GM18517 (cell line): ENCODE data around the gene SORBS2.

Experiments used
- ATAC-seq: cut with Tn5 transposase; IDR thresholded peaks from one replicate; pipeline ENCODE4 v1.9.1; 2021; ENCODE audit warnings: mild to moderate bottlenecking, moderate library complexity; ENCODE audit not compliant: unreplicated experiment

SORBS2 gene

GRCh38 chr4:185835336-185835735 lies 23.3 kb upstream of the SORBS2 start:
- no peak for ATAC-seq

GRCh38 chr4:185834778-185835177 lies 22.8 kb upstream of the SORBS2 start:
- ATAC-seq, result no peak

- no peak for ATAC-seq
These were observed 22.1 kb upstream of the SORBS2 start for GRCh38 chr4:185834088-185834487.

- ATAC-seq, result no peak
These were observed 21.1 kb upstream of the SORBS2 start for GRCh38 chr4:185833055-185833598.

- no peak for ATAC-seq
These were observed 19.3 kb upstream of the SORBS2 start for GRCh38 chr4:185831125-185831815.

GRCh38 chr4:185830263-185830994 lies 18.4 kb upstream of the SORBS2 start:
- ATAC-seq, result no peak

GRCh38 chr4:185826381-185826780 lies 14.4 kb upstream of the SORBS2 start:
- ATAC-seq, result no peak

- ATAC-seq, result no peak
These were observed 13.7 kb upstream of the SORBS2 start for GRCh38 chr4:185825737-185826136.

GRCh38 chr4:185822791-185823190 lies 10.8 kb upstream of the SORBS2 start:
- ATAC-seq, result no peak

GRCh38 chr4:185821029-185821419 lies 9.0 kb upstream of the SORBS2 start:
- no peak for ATAC-seq

- ATAC-seq, result no peak
These were observed 8.4 kb upstream of the SORBS2 start for GRCh38 chr4:185820146-185821028.

- no peak for ATAC-seq
These were observed 7.2 kb upstream of the SORBS2 start for GRCh38 chr4:185819144-185819543.

- ATAC-seq, result no peak
These were observed 5.4 kb upstream of the SORBS2 start for GRCh38 chr4:185817403-185817818.

- ATAC-seq, result no peak
These were observed 1.1 kb upstream of the SORBS2 start for GRCh38 chr4:185813133-185813532.

GRCh38 chr4:185810746-185811508 lies 1.1 kb downstream of the SORBS2 start:
- no peak for ATAC-seq

- no peak for ATAC-seq
These were observed 2.4 kb downstream of the SORBS2 start for GRCh38 chr4:185809533-185810071.

GRCh38 chr4:185809121-185809520 lies 2.9 kb downstream of the SORBS2 start:
- ATAC-seq, result no peak

- no peak for ATAC-seq
These were observed 6.0 kb downstream of the SORBS2 start for GRCh38 chr4:185805979-185806378.

- no peak for ATAC-seq
These were observed 6.7 kb downstream of the SORBS2 start for GRCh38 chr4:185805262-185805802.

GRCh38 chr4:185803022-185803421 lies 9.0 kb downstream of the SORBS2 start:
- no peak for ATAC-seq
